ENCODE data around the gene UBXN6.

UBXN6 gene, protein sequence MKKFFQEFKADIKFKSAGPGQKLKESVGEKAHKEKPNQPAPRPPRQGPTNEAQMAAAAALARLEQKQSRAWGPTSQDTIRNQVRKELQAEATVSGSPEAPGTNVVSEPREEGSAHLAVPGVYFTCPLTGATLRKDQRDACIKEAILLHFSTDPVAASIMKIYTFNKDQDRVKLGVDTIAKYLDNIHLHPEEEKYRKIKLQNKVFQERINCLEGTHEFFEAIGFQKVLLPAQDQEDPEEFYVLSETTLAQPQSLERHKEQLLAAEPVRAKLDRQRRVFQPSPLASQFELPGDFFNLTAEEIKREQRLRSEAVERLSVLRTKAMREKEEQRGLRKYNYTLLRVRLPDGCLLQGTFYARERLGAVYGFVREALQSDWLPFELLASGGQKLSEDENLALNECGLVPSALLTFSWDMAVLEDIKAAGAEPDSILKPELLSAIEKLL

DNA sequence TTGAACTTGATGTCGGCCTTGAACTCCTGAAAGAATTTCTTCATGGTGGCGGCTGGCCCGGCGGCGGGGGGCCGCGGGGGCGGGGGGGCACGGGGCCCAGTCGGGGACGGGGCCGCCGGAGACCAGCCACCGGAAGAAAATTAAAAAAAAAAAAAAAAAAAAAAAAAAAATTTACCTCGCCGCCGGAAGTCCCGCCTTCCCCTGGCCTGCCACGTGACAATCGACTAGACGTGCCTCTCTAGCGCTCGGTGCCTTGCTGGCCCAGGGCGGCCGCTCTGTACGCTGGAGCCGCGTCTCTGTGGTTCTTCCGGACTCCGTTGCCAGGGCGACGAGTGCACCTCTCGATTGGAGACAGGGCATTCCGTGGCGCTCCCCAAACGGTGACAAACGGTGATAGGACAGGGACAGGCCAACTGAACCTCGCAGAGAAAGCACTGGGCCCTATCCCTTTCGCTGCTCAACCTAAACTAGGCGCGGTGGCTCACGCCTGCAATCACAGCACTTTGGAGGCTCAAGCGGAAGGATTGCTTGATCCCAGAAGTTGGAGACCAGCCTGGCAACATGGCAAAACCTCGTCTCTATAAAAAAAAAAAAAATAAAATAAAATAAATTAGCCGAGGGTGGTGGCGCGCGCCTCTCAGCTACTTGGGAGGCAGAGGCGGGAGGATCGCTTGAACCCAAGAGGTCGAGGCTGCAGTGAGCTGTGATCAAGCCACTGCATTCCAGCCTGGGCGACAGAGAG, at the start of gene UBXN6:
Gene UBXN6, minus strand, starts transcription at position 141 of the 742 bp plus-strand sequence. Its CDS starts 97 bp downstream, at position 44.
- in situ Hi-C loops (cut with MboI; ENCODE audit: low sequenced_read_pairs): no loop called here

DNA sequence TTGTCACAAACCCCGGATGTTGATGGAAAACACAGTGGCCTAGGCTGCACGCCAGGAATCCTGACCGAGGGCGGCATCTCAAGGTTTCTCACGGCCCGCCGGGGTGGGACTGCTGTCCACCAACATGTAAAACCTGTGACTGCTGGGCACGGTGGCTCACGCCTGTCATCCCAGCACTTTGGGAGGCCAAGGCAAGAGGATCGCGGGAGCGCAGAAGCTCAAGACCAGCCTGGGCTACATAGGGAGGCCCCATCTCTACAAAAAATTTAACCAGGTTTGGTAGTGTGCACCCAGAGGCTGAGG, 49.5 kb upstream of the UBXN6 start:
- in situ Hi-C loops (cut with MboI; ENCODE audit: low sequenced_read_pairs): no loop called here

DNA sequence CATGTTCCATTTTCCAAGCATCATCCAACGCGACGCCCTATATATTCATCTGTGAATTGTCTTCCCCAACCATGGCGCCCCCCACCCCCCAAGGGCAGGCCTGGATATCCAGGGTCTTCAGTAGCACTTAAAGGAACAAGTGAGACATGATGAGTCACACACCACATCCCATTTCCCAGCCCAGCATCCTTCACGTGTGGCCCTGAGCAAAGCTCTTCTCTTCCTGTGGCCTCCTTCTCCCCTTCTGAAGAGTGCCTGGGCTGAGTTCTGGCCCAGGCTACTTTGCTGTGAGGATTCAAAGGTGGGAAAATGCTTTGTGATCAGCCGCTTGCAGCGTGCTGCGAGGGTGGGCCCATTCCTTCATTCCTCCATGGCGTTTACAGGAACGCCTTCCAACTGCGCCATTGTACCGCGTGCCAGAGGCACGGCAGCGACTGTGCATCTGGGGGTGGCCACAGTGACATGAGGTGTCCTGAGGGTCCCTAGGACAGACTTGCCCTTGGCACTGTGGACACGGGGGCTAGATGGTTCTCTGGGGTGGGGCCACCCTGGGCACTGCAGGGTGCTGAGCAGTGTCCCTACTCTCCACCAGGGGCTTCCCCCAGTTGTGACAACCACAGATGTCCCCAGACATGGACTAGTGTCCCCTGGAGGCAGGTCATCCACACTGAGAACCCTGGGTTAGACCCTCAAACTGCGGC, 49.0 kb upstream of the UBXN6 start:
- in situ Hi-C loops (cut with MboI; ENCODE audit: low sequenced_read_pairs): no loop called here

DNA sequence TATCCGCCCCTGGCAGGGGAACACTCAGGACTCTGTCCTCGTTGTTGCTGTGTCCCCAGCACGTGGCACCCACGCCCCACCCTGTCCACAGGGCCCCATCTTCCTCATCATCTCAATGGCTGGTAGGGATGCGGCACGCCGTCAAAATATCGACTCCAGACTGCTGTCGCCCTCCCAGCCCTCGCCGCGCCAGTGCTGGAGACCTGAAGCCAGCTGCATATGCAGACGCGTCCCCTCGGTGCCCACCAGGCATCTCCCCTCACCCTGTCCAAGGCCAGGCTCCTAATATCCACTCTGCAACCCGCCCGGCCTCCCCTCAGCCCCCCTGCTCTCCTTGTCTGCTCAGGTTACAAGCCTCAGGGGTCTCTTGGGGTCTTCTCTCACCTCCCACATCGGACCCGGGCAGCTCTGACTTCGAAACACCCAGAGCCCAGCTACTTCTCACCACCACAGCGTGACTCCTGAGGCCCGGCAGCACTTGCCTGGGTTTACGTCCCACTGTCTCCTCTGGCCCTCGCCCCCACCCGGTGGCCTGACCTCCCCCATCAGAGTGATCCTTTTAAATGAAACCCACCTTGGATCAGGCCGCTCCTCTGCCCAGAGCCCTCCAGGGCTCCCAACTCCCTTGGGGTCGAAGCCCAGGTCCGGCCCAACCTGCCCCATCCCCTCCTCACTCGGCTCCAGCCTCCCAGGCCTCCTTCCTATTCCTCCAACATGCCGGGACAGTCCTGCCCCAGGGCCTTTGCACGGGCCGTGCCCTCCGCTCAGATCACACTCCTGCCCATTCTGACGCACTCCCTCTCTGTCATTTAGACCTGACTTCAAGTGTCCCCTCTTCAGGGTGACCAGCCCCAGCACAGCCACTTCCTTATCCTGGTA, 48.2 kb upstream of the UBXN6 start:
- in situ Hi-C loops (cut with MboI; ENCODE audit: low sequenced_read_pairs): no loop called here

DNA sequence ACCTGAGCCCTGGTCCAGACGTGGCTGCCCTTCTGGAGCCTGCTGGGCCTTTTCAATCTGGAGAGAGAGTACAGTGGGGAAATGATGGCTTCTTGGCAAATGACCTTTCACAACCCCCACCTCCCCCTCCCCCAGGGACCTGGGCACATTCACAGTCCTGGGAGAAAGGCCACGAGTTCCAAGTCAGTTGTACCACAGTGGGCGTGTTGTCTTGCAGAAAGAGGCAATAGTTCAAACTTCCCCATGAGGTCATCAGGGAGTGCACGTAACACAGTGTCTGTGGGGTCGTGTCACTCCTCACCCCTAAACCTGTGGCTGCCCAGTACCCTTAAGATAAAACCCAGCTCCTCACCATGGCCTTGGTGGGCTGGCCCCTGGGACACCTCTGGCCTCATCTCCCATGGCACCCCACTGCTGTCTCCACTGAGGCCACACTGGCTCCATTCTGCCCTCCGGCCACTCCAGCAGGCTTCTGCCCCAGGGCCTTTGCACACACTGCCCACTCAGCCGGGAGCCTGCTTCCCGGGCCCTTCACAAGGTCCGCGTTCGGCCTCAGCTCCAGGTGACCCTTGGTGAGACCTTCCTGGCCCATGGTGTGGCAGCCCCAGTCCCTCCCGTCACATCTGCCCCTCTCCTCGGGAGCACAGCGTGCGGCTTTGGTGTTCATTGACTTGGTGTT, 47.4 kb upstream of the UBXN6 start:
- in situ Hi-C loops (cut with MboI; ENCODE audit: low sequenced_read_pairs): no loop called here

DNA sequence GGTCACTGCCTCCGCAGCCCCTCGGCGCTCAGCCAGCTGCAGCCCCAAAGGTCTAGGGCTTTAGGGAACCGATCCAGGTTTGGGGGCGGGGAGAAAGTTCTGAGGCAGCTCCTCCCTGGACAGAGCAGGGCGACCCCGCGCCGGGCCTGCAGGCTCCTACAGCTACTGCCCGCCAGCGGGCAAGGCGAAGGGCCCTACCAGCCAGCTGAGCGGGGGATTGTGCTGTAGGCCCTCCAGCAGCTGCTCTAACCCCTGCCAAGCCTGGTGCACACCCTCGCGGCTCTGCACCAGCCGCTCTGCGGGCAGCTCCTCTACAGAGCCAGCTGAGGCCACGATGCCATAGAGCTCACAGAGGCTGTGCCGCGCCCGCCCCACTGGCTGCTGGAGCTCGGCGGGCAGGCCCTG, 46.7 kb upstream of the UBXN6 start:
- in situ Hi-C loops (cut with MboI; ENCODE audit: low sequenced_read_pairs): no loop called here

DNA sequence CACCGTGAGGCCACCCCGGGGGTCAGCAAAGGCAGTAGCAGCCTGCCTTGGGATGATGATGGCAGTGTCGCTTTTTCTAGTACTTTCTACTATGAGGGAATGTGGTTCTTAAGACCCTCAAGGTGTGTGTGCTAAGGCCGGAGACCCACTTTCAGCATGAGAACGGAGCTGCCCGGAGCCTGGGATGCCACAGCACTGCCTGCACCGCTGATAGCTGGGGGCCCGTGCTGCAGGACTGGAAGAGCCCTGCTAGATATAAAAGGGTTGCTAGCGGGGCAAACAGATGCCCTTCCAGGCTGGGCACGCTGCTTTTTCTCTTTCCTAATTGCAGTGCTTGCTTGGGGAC, 46.2 kb upstream of the UBXN6 start:
- in situ Hi-C loops (cut with MboI; ENCODE audit: low sequenced_read_pairs): no loop called here

DNA sequence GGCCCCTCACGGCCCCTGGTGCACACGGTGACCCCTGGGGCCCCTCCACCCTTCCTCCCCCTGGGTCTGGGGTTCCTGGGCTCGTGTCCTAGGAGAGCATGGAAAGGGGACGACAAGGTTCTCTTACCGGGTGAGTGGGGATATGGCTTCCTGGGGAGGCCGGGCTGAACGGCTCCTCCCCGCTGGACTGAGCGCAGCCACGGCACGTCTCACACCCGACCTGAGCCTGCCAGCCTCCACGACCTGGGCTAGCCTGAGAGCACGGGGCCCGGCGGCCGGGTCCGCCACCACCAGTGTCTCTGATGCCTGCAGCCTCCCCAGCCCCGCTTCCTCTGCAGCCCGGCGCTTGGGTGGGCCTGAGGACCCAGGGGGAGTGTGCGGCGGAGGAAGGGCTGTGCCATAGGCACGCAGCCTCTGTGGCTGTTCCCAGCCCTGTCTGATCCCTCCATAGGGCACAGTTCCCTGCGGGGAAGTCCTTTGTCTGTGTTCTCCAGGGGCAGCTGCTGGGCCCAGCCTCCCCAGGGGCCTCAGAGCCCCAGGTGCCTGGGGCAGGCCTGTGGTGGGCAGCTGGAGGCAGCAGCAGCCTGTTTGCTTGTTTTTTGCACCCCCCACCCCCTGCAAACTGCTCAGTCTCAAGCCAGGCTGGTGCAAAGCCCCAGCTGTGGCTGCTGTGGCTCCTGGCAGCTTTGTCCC, 45.7 kb upstream of the UBXN6 start:
- in situ Hi-C loops (cut with MboI; ENCODE audit: low sequenced_read_pairs): no loop called here

DNA sequence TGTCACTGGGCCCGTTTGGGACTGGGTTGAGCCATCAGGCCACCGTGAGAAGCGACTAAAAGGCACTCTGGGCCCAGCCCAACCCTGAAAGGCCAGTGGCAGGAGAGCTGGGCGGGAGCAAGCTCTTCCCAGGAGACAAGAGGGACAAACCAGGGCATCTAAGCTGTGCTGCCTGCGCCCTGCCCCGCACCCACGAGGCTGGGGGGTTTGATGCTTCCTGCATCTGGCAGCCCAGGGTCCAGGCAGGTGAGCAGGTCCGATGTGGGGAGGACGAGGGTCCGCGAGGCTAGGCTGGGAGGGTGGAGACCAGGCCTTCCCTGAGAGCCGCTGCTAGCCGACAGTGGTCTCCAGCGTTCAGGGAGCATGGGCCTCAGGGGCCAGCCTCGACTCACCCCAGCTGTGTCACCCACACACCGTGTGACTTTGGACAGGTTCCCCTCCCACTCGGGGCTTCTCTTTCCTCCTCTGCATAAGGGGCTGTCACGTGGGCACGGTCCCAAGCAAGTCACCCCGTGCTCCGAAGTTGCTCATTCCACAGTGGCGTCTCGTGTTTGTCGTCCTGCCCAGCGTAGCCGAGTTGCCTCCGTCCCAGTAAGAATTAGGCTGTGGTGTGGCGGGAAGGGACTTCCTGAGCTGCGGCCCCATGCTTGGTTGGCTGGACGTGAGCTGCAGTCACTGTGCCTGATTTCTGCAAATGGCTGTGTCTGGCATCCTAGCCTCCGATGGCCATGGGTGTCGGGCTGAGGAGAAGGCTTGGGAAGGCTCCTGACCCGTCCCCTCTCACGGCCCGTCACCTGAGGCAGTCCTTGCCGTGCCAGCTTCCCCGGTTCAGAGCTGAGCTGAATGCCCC, 44.9 kb upstream of the UBXN6 start:
- in situ Hi-C loops (cut with MboI; ENCODE audit: low sequenced_read_pairs): no loop called here

DNA sequence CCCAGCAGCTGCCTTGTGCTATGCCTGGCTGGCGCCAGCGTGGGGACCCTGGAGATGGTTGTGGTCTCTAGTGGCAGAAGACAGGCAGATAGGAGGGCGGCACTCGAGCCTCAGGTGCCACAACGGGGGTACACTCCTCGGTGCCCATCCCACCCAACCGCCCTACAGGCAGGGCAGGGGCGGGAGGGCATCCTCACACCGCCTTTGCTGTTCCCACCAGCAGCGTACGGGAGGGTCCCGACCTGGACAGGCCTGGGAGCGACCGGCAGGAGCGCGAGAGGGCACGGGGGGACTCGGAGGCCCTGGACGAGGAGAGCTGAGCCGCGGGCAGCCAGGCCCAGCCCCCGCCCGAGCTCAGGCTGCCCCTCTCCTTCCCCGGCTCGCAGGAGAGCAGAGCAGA, 44.1 kb upstream of the UBXN6 start:
- in situ Hi-C loops (cut with MboI; ENCODE audit: low sequenced_read_pairs): no loop called here

DNA sequence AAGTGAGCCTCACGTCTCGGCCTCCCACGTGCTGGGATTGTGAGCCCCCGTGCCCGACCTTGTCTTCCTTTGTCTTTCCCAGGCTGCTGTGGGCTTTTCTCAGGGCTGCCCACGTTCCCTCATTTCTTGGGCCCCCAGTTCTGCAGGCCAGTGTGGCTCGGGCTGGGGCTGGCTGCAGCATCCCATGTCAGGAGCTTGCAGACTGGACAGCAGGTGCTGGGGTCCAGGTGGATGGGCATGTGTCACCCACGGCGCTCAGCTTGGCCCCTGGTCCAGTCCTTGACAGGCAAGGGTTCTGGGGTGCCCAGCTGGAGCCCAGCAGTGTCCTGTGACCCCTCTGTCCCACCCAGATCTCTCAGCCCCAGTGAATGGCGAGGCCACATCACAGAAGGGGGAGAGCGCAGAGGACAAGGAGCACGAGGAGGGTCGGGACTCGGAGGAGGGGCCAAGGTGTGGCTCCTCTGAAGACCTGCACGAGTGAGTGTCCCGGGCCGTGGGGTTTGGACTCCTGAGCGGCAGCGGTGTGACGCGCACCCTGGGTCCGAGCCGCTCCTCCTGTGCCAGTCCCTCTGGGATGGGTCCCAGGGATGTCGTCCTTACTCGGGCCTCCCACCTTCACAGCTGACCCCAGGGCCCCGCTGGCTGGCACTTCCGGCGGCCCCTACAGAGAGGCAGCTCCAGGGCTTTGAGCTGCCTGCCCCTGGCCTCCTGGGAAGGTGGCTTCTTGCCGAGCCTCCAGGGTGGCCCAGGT, 43.4 kb upstream of the UBXN6 start:
- in situ Hi-C loops (cut with MboI; ENCODE audit: low sequenced_read_pairs): no loop called here

DNA sequence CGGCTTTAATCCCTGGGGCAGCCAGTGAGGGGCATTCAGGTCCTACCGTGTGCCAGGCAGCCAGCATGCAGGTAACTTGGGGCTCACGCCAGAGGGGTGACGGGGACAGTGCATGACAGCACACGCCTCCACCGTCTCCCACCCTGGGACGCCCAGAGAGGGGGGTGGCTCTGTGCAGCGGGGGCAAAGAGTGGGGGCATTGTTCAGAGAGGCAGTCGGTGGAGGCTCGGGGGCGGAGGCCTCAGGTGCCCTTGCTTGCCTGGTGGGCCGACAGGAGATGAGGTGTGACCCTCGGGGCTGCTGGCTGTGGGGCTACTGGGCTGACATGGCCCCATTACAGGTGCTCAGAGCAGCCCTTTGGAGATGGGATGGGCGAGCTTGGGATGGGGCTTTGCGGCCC, 42.3 kb upstream of the UBXN6 start:
- in situ Hi-C loops (cut with MboI; ENCODE audit: low sequenced_read_pairs): no loop called here

DNA sequence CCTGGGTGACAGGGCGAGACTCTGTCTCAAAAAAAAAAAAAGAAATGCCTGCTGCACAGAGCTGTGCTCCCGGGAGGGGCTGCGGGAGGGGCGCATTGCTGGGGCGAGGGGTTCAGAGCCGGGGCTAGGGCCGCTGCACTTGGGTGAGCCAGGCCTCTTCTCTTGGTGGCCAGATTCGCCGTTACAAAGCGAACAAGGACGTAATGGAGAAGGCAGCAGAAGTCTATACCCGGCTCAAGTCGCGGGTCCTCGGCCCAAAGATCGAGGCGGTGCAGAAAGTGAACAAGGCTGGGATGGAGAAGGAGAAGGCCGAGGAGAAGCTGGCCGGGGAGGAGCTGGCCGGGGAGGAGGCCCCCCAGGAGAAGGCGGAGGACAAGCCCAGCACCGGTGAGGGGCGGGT, 41.7 kb upstream of the UBXN6 start:
- in situ Hi-C loops (cut with MboI; ENCODE audit: low sequenced_read_pairs): no loop called here

DNA sequence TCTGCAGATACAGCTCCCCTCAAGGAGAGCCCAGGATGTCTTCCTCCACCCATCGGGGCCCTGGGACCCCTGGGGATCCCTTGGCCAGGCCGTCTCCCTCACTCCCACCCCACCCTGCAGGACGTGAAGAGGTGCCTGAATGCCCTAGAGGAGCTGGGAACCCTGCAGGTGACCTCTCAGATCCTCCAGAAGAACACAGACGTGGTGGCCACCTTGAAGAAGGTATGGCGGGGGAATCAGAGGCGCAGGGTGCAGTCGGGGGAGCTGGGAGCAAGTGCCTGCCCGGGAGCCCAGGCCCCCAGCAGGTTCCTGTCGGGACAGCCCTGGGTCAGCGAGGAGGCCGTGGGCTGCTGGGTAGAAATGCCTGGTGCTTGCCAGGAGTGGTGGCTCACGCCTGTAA, 41.1 kb upstream of the UBXN6 start:
- in situ Hi-C loops (cut with MboI; ENCODE audit: low sequenced_read_pairs): no loop called here

DNA sequence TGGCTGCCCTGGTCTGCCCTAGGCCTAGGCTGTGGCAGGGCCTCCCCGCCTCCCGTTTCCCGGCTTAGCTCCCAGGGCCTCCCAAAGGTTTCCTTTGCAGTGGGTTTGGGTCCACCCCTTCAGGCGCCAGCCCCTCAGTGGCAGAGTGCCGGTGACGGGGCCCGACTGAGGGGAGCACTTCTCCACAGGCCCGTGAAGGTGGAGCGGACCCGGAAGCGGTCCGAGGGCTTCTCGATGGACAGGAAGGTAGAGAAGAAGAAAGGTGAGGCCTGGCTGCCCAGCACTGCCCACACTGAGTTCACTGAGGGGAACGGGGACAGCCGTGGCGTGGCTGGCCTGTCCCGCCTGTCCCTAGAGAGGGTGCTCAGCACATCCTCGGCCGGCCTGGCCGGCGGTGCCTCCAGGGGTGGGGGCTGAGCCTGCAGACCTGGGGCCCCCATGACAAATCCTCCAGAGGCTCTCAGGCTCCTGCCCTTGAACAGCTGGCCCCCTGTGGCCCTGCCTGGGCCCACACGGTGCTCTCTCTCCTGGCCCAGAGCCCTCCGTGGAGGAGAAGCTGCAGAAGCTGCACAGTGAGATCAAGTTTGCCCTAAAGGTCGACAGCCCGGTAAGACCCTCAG, 40.3 kb upstream of the UBXN6 start:
- in situ Hi-C loops (cut with MboI; ENCODE audit: low sequenced_read_pairs): no loop called here

DNA sequence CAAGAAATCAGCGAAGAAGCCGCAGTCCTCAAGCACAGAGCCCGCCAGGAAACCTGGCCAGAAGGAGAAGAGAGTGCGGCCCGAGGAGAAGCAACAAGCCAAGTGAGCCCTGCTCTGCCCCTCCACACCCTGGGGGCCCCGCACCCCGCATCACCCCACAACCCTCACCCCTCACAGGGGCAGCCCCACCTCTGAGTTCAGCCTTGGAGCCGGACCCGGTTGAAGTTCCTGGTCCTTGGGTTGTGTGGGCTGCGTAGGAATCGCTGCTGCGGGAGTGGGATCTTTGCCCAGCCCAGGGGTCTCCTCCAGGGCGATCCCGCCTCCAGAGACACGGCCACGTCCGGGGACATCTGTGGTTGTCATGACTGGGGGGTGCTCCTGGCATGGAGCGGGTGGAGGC, 38.7 kb upstream of the UBXN6 start:
- in situ Hi-C loops (cut with MboI; ENCODE audit: low sequenced_read_pairs): no loop called here

DNA sequence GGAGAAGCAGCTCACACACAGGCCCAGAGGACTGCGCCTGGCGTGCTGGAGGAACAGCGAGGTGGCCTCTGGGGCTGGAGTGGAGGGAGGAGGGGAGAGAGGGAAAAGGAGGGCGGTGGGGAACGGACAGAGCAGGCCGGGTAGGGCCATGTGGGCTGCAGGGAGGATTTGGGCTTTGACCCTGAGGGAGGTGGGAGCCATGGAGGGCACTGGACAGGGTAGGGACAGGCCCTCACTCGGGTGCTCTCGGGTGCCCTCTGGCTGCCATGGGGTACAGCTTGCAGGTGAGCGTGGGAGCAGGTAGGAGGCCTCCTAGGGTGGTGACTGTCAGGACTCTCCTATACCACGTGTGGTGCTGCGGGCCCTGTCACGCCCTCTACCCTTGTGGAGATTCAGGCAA, 37.9 kb upstream of the UBXN6 start:
- in situ Hi-C loops (cut with MboI; ENCODE audit: low sequenced_read_pairs): no loop called here

DNA sequence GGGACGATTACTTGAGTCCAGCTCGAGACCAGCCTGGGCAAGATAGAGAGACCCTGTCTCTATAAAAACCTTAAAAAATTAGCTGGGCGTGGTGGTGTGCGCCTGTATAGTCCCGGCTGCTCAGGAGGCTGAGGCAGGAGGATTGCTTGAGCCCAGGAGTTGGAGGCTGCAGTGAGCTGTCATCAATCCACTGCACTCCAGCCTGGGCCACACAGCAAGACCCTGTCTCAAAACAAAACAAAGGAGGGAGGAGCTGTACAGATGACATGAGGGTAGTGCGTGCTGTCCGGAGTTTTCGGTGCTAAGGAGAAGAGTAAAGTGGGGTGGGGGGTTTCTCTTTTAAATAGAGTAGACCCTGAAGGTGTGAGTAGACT, 37.1 kb upstream of the UBXN6 start:
- in situ Hi-C loops (cut with MboI; ENCODE audit: low sequenced_read_pairs): no loop called here
